Nephron progenitor cell (in vitro differentiated cells): Measurements from ENCODE around the gene CDHR2.

Source experiments
- DNase-seq: peaks from one replicate; pipeline ENCODE4 v3.0.0; 2021
- H3K27ac Mint-ChIP-seq: 2 replicates; pipeline ENCODE4 v1.8.0; 2021; ENCODE audit warnings: mild to moderate bottlenecking, moderate library complexity, mixed read lengths
- H3K27me3 Mint-ChIP-seq: 2 replicates; pipeline ENCODE4 v1.8.0; 2021; ENCODE audit warnings: mild to moderate bottlenecking, low read depth, mixed read lengths; ENCODE audit not compliant: poor library complexity
- H3K36me3 Mint-ChIP-seq: 2 replicates; pipeline ENCODE4 v1.8.0; 2021; ENCODE audit warnings: low read depth, mixed read lengths
- H3K4me1 Mint-ChIP-seq: 2 replicates; pipeline ENCODE4 v1.8.0; 2021; ENCODE audit warnings: mixed read lengths
- H3K4me3 Mint-ChIP-seq: 2 replicates; pipeline ENCODE4 v1.8.0; 2021; ENCODE audit warnings: mild to moderate bottlenecking, moderate library complexity, mixed read lengths
- H3K9me3 Mint-ChIP-seq: 2 replicates; pipeline ENCODE4 v1.8.0; 2021; ENCODE audit warnings: mild to moderate bottlenecking, moderate library complexity, mixed read lengths
- TF ChIP-seq, protein P1 (sequence below): fragments of 200-600 bp; sonication (generic); IDR thresholded peaks from 2 replicates; pipeline ENCODE4 v1.5.0; 2021; ENCODE audit warnings: antibody characterized with exemption

The CDHR2 gene

DNA sequence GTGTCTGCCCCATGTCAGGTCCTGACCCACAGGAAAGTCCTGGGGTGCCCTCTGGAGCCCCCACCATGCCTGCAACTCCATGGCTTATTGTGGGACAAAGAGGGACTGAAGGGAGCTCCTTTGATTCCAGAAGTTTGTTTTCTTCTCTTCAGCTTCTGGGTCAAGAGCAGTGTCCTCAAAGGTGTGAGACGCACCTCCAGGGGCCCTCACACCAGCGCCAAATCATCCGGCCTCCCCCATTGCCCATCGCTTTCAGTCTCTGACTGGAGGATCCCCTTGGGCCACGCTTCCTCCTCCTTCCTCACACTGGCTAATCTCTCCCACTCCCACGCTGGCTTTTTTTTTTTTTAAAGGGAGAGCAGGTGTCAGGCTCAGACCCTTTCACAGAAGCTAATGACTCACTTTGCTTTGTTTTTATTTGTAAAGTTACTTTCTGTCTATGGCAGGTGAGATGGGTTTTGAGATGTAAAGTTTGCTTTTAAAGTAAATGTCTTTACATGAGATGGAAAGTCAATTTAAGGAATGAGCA is 16.7 kb downstream of the CDHR2 start:
- no peaks in the 10 kb centered on the region for H3K9me3 Mint-ChIP-seq
- peaks cover 19% of the 10 kb centered on the region for H3K27me3 Mint-ChIP-seq
- TF ChIP-seq, protein P1, sequence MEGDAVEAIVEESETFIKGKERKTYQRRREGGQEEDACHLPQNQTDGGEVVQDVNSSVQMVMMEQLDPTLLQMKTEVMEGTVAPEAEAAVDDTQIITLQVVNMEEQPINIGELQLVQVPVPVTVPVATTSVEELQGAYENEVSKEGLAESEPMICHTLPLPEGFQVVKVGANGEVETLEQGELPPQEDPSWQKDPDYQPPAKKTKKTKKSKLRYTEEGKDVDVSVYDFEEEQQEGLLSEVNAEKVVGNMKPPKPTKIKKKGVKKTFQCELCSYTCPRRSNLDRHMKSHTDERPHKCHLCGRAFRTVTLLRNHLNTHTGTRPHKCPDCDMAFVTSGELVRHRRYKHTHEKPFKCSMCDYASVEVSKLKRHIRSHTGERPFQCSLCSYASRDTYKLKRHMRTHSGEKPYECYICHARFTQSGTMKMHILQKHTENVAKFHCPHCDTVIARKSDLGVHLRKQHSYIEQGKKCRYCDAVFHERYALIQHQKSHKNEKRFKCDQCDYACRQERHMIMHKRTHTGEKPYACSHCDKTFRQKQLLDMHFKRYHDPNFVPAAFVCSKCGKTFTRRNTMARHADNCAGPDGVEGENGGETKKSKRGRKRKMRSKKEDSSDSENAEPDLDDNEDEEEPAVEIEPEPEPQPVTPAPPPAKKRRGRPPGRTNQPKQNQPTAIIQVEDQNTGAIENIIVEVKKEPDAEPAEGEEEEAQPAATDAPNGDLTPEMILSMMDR: no peak
- DNase-seq: no peak
- H3K4me1 Mint-ChIP-seq: peaks cover 6% of the 10 kb centered on the region
- H3K4me3 Mint-ChIP-seq: no peak overlapping the region
- H3K36me3 Mint-ChIP-seq: no peaks in the 10 kb centered on the region
- no peak overlapping the region for H3K27ac Mint-ChIP-seq

DNA sequence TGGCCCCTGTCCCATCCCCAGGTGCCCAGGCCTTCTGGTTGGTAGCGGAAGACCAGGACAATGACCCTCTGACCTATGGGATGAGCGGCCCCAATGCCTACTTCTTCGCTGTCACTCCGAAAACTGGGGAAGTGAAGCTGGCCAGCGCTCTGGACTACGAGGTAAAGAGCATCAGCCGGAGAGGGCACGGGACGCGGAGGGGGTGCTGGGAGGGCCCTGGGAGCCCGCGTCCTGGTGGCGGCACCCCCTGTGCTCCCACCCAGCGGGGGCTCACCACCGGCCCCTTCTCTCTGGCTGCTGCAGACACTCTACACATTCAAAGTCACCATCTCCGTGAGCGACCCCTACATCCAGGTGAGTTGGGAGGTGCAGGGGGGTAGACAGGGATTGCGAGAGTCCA is 19.5 kb downstream of the CDHR2 start:
- no peak overlapping the region for H3K4me3 Mint-ChIP-seq
- peaks cover 31% of the 10 kb centered on the region for H3K27me3 Mint-ChIP-seq
- no peak for DNase-seq
- H3K36me3 Mint-ChIP-seq: no peaks in the 10 kb centered on the region
- no peaks in the 10 kb centered on the region for H3K4me1 Mint-ChIP-seq
- no peak overlapping the region for H3K27ac Mint-ChIP-seq
- no peaks in the 10 kb centered on the region for H3K9me3 Mint-ChIP-seq
- TF ChIP-seq, protein P1: no peak

DNA sequence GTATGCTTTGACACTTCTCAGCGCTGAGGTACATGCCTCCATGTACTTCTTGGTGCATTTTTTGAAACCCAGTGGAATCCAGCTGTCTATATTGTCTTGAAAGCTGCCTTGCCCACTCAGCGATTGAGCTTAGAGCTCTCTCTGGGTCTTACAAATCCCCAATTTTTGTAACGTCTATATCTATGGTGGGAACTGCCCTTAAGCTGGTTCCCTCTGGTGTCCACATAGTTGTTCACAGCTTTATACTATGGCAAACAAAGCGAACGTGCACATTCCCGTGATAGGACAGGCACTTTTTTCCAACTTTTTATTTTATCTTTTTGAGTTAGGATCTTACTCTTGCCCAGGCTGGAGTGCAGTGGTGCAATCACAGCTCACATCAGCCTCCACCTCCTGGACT is 20.9 kb downstream of the CDHR2 start:
- Mint-ChIP-seq H3K4me3 (no peak overlapping the region), H3K9me3 (no peaks in the 10 kb centered on the region), H3K4me1 (peaks cover under 1% of the 10 kb centered on the region), H3K27ac (no peak overlapping the region), H3K36me3 (no peaks in the 10 kb centered on the region), H3K27me3 (peaks cover 37% of the 10 kb centered on the region)
- TF ChIP-seq, protein P1: no peak
- no peak for DNase-seq

DNA sequence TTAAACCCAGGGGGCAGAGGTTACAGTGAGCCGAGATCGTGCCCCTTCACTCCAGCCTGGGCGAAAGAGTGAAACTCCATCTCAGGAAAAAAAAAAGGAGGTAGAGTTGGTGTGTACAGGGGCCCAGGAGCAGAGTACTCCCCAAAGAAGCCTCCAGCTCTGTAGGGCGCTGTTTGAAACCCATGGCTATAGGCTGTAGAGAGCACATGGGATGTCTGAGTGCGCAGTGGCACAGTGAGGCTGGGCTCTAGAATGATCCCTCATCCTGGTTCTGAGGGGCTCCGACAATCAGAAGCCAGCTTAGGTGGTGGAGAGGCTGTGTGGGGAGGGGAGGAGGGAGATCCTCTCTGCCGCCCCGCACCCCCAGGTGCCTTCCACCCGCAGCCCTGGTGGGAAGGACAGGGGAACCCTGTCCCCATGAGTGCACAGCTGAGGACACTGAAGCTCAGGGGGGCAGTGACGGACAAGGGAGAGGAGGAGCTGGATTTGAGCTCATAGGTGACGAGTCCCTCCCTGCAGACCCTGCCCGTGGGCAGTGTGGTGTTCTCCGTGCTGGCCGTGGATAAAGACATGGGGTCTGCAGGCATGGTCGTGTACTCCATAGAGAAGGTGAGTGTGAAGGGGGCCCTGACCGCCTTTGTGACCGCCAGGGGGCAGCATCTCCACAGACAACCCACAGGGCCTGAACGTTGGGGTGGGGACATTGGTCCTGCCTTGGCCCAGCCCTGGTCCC is 24.6 kb downstream of the CDHR2 start:
- peaks cover 35% of the 10 kb centered on the region for H3K4me1 Mint-ChIP-seq
- no peak overlapping the region for H3K27ac Mint-ChIP-seq
- TF ChIP-seq, protein P1: peak; percentile 80
- no peaks in the 10 kb centered on the region for H3K36me3 Mint-ChIP-seq
- DNase-seq: peak; percentile 86
- H3K4me3 Mint-ChIP-seq: no peak overlapping the region
- H3K9me3 Mint-ChIP-seq: no peaks in the 10 kb centered on the region
- peaks cover 38% of the 10 kb centered on the region for H3K27me3 Mint-ChIP-seq

DNA sequence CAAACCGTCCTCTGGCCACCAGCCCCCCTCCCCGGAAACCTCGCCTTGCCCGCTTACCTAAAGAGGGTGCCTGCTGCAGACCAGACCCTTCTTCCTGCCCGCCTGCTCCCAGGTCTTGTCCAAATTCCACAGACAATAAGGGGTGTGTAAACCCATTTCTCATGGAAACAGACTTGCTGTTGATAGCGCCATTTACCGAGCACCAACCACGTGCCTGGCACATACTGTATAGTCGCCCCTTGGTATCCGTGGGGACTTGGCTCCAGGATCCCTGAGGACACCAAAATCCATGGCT is 25.1 kb downstream of the CDHR2 start:
- H3K27me3 Mint-ChIP-seq: peaks cover 40% of the 10 kb centered on the region
- peaks cover 35% of the 10 kb centered on the region for H3K4me1 Mint-ChIP-seq
- DNase-seq: no peak
- no peaks in the 10 kb centered on the region for H3K36me3 Mint-ChIP-seq
- TF ChIP-seq, protein P1: no peak
- no peaks in the 10 kb centered on the region for H3K9me3 Mint-ChIP-seq
- no peak overlapping the region for H3K27ac Mint-ChIP-seq
- no peak overlapping the region for H3K4me3 Mint-ChIP-seq

DNA sequence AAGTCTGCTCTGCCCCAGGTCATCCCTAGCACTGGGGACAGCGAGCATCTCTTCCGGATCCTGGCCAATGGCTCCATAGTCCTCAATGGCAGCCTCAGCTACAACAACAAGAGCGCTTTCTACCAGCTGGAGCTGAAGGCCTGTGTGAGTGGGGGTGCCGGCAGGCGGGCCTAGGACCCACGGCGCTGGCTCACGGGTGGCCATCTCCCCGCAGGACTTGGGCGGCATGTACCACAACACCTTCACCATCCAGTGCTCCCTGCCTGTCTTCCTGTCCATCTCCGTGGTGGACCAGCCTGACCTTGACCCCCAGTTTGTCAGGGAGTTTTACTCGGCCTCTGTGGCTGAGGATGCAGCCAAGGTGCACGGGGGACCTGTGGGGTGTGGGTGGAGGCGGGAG is 25.9 kb downstream of the CDHR2 start:
- no peak overlapping the region for H3K4me3 Mint-ChIP-seq
- TF ChIP-seq, protein P1: no peak
- H3K4me1 Mint-ChIP-seq: peaks cover 35% of the 10 kb centered on the region
- no peaks in the 10 kb centered on the region for H3K36me3 Mint-ChIP-seq
- peaks cover 37% of the 10 kb centered on the region for H3K27me3 Mint-ChIP-seq
- H3K27ac Mint-ChIP-seq: no peak overlapping the region
- no peak for DNase-seq
- no peaks in the 10 kb centered on the region for H3K9me3 Mint-ChIP-seq
